Thyroid gland (tissue), 4 donors: ENCODE measurements around the gene CLK3. TPM values are rescaled to one million over a fixed set of nuclear protein-coding genes. Genes with fewer than 3 reads are reported as not detected.

Source experiments
- DNase-seq, 2 donors: peaks; one replicate each; pipeline ENCODE4 v3.0.0-alpha.2; 2019
- H3K27ac ChIP-seq, 3 donors: fragments of 200-600 bp; sonication (generic); 1 replicate in 2 of 3; 2 replicates in 1 of 3; pipeline ENCODE4 v1.5.1; 2016 to 2019; ENCODE audit warnings: mild to moderate bottlenecking in 1 of 3, moderate library complexity in 1 of 3
- H3K27me3 ChIP-seq: fragments of 200-600 bp; sonication (generic); one replicate; pipeline ENCODE4 v1.5.1; 2019
- H3K36me3 ChIP-seq, 2 donors: fragments of 200-600 bp; sonication (generic); one replicate each; pipeline ENCODE4 v1.5.1; 2016 to 2019
- H3K4me1 ChIP-seq, 2 donors: fragments of 200-600 bp; sonication (generic); one replicate each; pipeline ENCODE4 v1.5.1; 2017 to 2019
- H3K4me3 ChIP-seq, 3 donors: fragments of 200-600 bp; sonication (generic); replicated peaks in 1 of 3; 1 replicate in 2 of 3; 2 replicates in 1 of 3; pipeline ENCODE4 v1.5.1; 2016; ENCODE audit warnings: mild to moderate bottlenecking in 1 of 3
- H3K9me3 ChIP-seq: fragments of 200-600 bp; sonication (generic); one replicate; pipeline ENCODE4 v1.5.1; 2017
- CTCF ChIP-seq, 6 experiments: fragments of 200-600 bp in 3 of 6; fragments of 450-650 bp in 3 of 6; sonication (generic) in 3 of 6; IDR thresholded peaks; one replicate each; pipeline ENCODE4 v1.5.1; 2016 to 2019; ENCODE audit warnings: antibody characterized with exemption in 6 of 6, mild to moderate bottlenecking in 2 of 6, inconsistent platforms in 1 of 6, moderate library complexity in 1 of 6
- POLR2A ChIP-seq, 2 donors: fragments of 450-650 bp; IDR thresholded peaks; one replicate each; pipeline ENCODE4 v1.6.1; 2017; ENCODE audit warnings: antibody characterized with exemption in 2 of 2, mild to moderate bottlenecking in 2 of 2, moderate library complexity in 1 of 2
- whole genome bisulfite sequencing, 2 donors: methylation state at CpG; one replicate each; pipeline ENCODE4 v1.1.5; 2017; 5-methylcytosine and 5-hydroxymethylcytosine counted together
- intact Hi-C: fragments of 100-400 bp; cut with DNase I; formaldehyde crosslinking; loops from one replicate; pipeline ENCODE4 v1.15.1; 2023
- total RNA-seq, 4 donors: library from RNA; depleted of rRNA; stranded (reverse); fragments of >200 nt; gene quantifications; one replicate each; pipeline ENCODE4 v1.2.3, GENCODE V29; 2016

CLK3 gene
- total RNA-seq, 4 donors from 2014 or later = 91.9 to 156 (median 120) TPM

DNA sequence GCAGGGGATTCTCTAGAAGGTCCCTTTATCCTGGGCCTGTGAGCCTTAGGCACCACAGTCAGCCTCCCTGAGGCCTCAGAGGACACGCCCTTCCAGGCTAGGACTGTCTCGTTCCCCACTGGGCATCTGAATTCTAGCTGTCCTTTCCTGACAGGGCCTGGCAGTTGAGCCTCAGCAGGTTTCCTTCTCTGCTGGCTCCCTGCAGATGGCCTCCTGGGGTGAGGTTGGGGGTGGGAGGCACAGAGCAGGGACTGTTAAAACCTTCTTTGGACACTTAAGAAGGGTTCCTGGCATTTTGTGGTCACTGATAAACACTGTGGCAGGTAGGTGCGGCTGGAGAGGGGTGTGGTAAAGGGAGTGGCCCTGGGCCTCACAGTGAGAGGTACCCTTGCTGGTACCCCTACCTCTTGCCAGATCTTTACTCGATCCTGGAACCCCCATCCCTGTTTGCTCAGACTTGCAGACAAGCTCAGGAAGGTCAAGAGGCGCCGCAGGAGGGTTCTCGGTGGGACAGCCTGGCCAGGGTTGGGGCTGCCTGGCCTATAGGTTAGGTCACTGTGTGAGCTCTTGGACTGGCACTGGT, 8.5 kb downstream of the CLK3 start:
- Histone ChIP-seq H3K36me3 (peaks cover 91 to 97% of the 10 kb centered on the region in 2 donors), H3K4me1 (no peaks in the 10 kb centered on the region), H3K4me3 (no peak overlapping the region), H3K27ac (no peak overlapping the region), H3K9me3 (no peaks in the 10 kb centered on the region), H3K27me3 (no peaks in the 10 kb centered on the region)
- TF ChIP-seq CTCF (IDR thresholded peaks at IDR 0.05) (no peak), POLR2A (IDR thresholded peaks at IDR 0.05) (no peak)
- WGBS, 2 donors = 76 to 94% methylated on average over 4 to 7 of the region's 7 CpGs
- DNase-seq = no peak
- intact Hi-C loops = loop anchor here (10.0 kb wide), 1 partner anchor 169 kb away; no protein-coding TSS in a partner anchor

DNA sequence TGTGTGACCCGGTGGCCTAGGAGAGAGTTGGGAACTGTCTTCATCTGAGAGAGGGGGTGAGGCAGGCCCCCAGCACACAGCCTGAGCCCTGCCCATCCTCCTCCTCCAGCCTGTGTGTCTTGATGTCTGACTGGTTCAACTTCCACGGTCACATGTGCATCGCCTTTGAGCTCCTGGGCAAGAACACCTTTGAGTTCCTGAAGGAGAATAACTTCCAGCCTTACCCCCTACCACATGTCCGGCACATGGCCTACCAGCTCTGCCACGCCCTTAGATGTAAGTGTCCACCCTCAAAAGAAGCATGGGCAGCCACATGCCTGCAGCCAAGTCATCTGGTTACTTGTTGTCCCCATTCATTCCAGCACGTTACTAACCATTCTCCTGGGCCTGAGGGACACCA, 10.1 kb downstream of the CLK3 start:
- Histone ChIP-seq H3K4me3 (no peak overlapping the region), H3K36me3 (peaks cover 89 to 96% of the 10 kb centered on the region in 2 donors), H3K4me1 (no peaks in the 10 kb centered on the region), H3K27me3 (no peaks in the 10 kb centered on the region), H3K9me3 (no peaks in the 10 kb centered on the region), H3K27ac (no peak overlapping the region)
- intact Hi-C loops = loop anchor here (10.0 kb wide), 1 partner anchor 171 kb away; no protein-coding TSS in a partner anchor
- 91 to 94% methylated on average over 6 of the region's 6 CpGs for WGBS, 2 donors
- no peak for DNase-seq
- TF ChIP-seq POLR2A (IDR thresholded peaks at IDR 0.05) (no peak), CTCF (IDR thresholded peaks at IDR 0.05) (no peak)

DNA sequence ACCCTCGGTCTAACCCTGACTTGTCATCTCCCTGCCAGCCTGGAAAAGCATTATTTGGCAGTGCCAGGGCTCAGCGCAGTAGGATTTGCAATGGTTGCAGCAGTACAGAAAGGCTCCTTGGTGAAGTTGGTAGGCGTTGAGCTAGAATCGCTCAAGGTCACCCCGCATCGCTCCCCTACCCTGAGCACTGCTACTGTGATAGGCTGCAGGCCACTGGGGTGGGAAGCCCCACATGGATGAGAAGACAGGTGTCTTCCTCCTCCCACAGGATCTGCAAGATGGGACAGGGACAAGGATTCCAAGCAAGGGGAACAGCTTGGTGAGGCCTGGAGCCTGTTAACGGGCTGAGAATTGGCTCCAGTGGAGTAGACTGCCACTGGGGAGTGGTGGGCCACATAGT, 10.7 kb downstream of the CLK3 start:
- no peaks in the 10 kb centered on the region for H3K9me3 ChIP-seq
- TF ChIP-seq POLR2A (IDR thresholded peaks at IDR 0.05) (no peak), CTCF (IDR thresholded peaks at IDR 0.05) (no peak)
- H3K4me3 ChIP-seq = no peak overlapping the region
- no peak for DNase-seq
- H3K36me3 ChIP-seq = peaks cover 90 to 94% of the 10 kb centered on the region in 2 donors
- no peak overlapping the region for H3K27ac ChIP-seq
- H3K27me3 ChIP-seq = no peaks in the 10 kb centered on the region
- intact Hi-C loops = loop anchor here (10.0 kb wide), 1 partner anchor 172 kb away; no protein-coding TSS in a partner anchor
- WGBS, 2 donors = 97 to 100% methylated on average over 7 of the region's 7 CpGs
- no peaks in the 10 kb centered on the region for H3K4me1 ChIP-seq

DNA sequence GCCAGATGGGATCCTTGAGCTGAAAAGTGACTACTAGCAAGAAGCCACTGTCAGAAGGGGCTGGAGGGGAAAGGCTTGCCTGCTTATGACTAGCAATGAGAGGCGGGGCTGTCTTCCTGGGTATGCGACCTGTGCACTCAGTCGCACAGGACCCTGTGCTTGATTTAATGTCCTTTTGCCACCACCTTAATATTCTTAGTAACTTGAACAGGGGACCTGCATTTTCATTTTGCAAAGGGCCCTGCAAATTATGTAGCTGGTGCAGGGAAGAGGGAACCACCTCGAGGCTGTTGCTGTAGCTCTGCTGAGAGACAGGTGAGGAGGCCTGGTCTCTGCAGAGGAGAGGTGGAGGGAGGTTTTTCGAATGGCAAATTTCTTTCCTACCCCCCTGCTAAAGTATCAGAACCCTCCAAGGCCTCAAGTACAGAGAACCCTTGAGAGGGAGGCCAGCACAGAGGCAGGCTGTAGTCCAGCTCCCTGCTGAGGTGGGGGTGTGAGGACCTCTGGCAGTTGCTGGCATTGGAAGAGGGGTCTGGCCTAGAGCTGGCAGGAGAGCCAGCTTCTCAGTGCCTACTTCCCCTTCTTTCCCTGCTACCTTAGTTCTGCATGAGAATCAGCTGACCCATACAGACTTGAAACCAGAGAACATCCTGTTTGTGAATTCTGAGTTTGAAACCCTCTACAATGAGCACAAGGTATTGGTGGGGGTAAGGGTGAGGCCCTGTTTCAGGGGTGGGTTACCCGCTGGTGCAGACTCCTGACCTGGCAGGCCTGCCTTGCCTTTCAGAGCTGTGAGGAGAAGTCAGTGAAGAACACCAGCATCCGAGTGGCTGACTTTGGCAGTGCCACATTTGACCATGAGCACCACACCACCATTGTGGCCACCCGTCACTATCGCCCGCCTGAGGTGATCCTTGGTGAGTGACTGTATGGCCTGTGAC, 11.4 kb downstream of the CLK3 start:
- H3K36me3 ChIP-seq = peaks cover 89 to 92% of the 10 kb centered on the region in 2 donors
- H3K9me3 ChIP-seq = no peaks in the 10 kb centered on the region
- intact Hi-C loops = loop anchor here (10.0 kb wide), 1 partner anchor 172 kb away; no protein-coding TSS in a partner anchor
- no peak overlapping the region for H3K27ac ChIP-seq
- no peak overlapping the region for H3K4me3 ChIP-seq
- TF ChIP-seq POLR2A (IDR thresholded peaks at IDR 0.05) (no peak), CTCF (IDR thresholded peaks at IDR 0.05) (no peak)
- no peaks in the 10 kb centered on the region for H3K4me1 ChIP-seq
- no peak for DNase-seq
- H3K27me3 ChIP-seq = no peaks in the 10 kb centered on the region
- WGBS, 2 donors = 84 to 87% methylated on average over 9 to 10 of the region's 10 CpGs
